Medulla oblongata (tissue), 1 donor: Measurements from ENCODE around the gene TJAP1.
"Not testable (repeated sequence)": the region's sequence is repeated elsewhere in the genome, so short reads cannot be mapped to it uniquely, and the experiment has no call there.

Experiments
- DNase-seq: peaks from one replicate; pipeline ENCODE4 v3.0.0-alpha.2; 2015; ENCODE audit errors: extremely low spot score

Gene TJAP1

GRCh38 chr6:43524483-43524961, 47.2 kb downstream of the TJAP1 start:
- DNase-seq = no peak

DNA sequence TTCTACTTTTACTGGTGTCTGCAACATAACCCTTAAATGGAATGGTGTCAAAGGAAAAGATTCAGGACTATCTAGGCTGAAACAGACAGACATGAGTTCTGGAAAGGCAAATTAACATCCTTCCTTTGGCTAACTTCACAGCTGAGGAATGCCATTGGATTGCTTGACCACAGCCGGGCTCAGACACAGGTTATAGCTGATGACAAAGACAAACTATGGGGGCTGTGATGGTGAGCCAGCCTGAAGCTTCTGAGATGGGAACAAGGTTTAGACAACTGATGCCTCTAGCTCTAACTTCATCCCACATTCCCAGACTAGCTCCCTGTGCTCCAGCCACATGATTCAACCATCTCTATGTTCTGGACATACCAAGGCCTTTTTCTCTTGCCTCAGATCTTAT, 54.8 kb downstream of the TJAP1 start:
- DNase-seq = no peak

DNA sequence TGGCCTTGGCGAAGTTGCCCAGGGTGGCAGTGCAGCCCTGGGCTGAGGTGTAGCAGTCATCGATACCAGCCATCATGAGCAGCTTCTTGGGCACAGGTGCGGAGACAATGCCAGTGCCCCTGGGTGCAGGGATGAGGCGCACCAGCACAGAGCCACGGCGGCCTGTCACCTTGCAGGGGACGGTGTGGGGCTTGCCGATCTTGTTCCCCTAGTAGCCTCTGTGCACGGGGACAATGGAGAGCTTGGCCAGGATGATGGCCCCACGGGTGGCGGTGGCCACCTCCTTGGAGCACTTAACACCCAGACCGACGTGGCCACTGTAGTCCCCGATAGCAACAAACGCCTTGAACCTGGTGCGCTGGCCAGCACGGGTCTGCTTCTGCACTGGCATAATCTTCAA, 61.6 kb downstream of the TJAP1 start:
- not testable (repeated sequence) for DNase-seq

DNA sequence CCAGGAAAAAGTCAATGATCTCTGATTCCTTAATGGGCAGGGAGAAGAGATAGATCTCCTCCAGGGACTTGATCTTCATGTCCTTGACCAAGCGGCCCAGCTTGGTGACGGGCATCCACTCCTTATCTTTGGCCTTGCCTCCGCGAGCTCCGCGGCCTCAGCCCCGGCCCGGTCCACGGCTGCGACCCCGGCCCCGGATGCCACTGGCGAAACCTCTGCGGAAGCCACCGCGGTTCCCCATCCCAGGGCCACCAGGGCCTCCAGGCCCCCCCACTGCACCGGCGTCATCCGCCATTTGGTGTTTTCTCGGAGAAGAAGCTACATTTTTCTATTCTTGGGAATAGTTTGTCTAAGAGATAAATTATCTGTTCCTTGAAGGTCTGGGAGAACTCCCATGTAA, 62.0 kb downstream of the TJAP1 start:
- DNase-seq = not testable (repeated sequence)

- DNase-seq = no peak
Measured at GRCh38 chr6:43540507-43540906, 63.1 kb downstream of the TJAP1 start.

GRCh38 chr6:43541774-43542471, 64.6 kb downstream of the TJAP1 start:
- DNase-seq = no peak

DNA sequence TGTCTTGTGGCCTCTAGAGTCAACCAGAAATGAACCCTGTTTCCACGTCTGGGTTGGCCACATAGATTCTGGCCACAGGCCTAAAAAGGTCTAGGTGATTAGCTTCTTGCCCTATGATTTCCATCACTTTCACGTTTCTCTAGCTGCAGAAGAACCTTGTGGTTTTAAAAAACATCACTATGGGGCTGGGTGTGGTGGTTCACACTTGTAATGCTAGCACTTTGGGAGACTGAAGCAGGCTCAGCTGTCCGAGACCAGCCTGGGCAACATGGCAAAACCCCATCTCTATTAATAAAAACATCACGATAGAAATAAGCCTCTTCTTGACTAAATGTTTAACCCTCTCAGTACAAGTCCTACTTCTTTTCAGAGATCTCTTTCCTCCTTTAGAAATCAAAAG, 67.1 kb downstream of the TJAP1 start:
- DNase-seq = no peak

- DNase-seq = no peak
Measured at GRCh38 chr6:43547222-43547621, 69.9 kb downstream of the TJAP1 start.
